NCI-H69 (cell line): ENCODE results near the gene PNPLA7.

Experiments used
- DNase-seq: peaks from one replicate; lab custom pipeline; 2025; lab: John Stamatoyannopoulos, UW

PNPLA7 gene

GRCh38 chr9:137494104-137494544, 56.1 kb downstream of the PNPLA7 start:
- DNase-seq = peak; percentile 16

GRCh38 chr9:137493364-137494103, 56.7 kb downstream of the PNPLA7 start:
- DNase-seq = no peak

GRCh38 chr9:137492464-137493363, 57.5 kb downstream of the PNPLA7 start:
- peak; percentile 46 for DNase-seq

GRCh38 chr9:137491735-137492432, 58.3 kb downstream of the PNPLA7 start:
- DNase-seq = no peak

- no peak for DNase-seq
Measured at GRCh38 chr9:137490532-137491186, 59.5 kb downstream of the PNPLA7 start.

- no peak for DNase-seq
Measured at GRCh38 chr9:137488906-137489305, 61.3 kb downstream of the PNPLA7 start.

- peak; percentile 91 for DNase-seq
Measured at GRCh38 chr9:137488327-137488653, 61.9 kb downstream of the PNPLA7 start.

GRCh38 chr9:137487454-137488326, 62.5 kb downstream of the PNPLA7 start:
- peak; percentile 85 for DNase-seq

- DNase-seq = no peak
Measured at GRCh38 chr9:137486545-137487453, 63.4 kb downstream of the PNPLA7 start.

- no peak for DNase-seq
Measured at GRCh38 chr9:137486141-137486490, 64.1 kb downstream of the PNPLA7 start.

GRCh38 chr9:137485343-137486140, 64.7 kb downstream of the PNPLA7 start:
- peak; percentile 34 for DNase-seq

- no peak for DNase-seq
Measured at GRCh38 chr9:137484551-137485315, 65.5 kb downstream of the PNPLA7 start.

GRCh38 chr9:137482094-137482781, 68.0 kb downstream of the PNPLA7 start:
- peak; percentile 57 for DNase-seq

GRCh38 chr9:137480686-137481683, 69.2 kb downstream of the PNPLA7 start:
- no peak for DNase-seq

- DNase-seq = no peak
Measured at GRCh38 chr9:137479892-137480685, 70.1 kb downstream of the PNPLA7 start.
